LHCN-M2 (cell line): Measurements from ENCODE around the gene DDX19B. TPM values are rescaled to one million over a fixed set of nuclear protein-coding genes. Genes with fewer than 3 reads are reported as not detected.
"Not testable (repeated sequence)": the region's sequence is repeated elsewhere in the genome, so short reads cannot be mapped to it uniquely, and the experiment has no call there.

Experiments
- DNase-seq: peaks from one replicate; pipeline ENCODE4 v3.0.0-alpha.2; 2012; ENCODE audit warnings: low read depth
- polyA plus RNA-seq: library from polyadenylated mRNA; unstranded; fragments of >200 nt; gene quantifications from one replicate; pipeline ENCODE4 v1.2.1, GENCODE V29; 2012; ENCODE audit warnings: missing spikeins
- total RNA-seq: library from RNA; depleted of rRNA; stranded (reverse); fragments of >200 nt; gene quantifications from 2 replicates; pipeline ENCODE4 v1.2.3, GENCODE V29; 2014; rRNA removed

DDX19B gene
- 27.0 and 28.1 TPM in 2 replicates for total RNA-seq
- polyA plus RNA-seq = 30.6 TPM

GRCh38 chr16:70298988-70299938 lies at the start of gene DDX19B:
Gene DDX19B (plus strand): TSS chr16:70299186. CDS start chr16:70299298, 112 bp downstream.
- DNase-seq = peak; percentile 64

GRCh38 chr16:70249697-70250096 lies 49.3 kb upstream of the DDX19B start:
- not testable (repeated sequence) for DNase-seq

GRCh38 chr16:70250748-70251628 lies 48.0 kb upstream of the DDX19B start:
- peak; percentile 50 for DNase-seq

GRCh38 chr16:70251629-70252354 lies 47.2 kb upstream of the DDX19B start, which contains the start of gene EXOSC6:
Gene EXOSC6 (minus strand): TSS chr16:70251940. CDS start chr16:70251900, 40 bp downstream.
- peak; percentile 91 for DNase-seq

GRCh38 chr16:70252355-70252988 lies 46.5 kb upstream of the DDX19B start:
- peak; percentile 15 for DNase-seq

- DNase-seq = peak; percentile 39
Observed at GRCh38 chr16:70253291-70254106, 45.5 kb upstream of the DDX19B start.

GRCh38 chr16:70254180-70254964 lies 44.6 kb upstream of the DDX19B start:
- peak; percentile 29 for DNase-seq

GRCh38 chr16:70254965-70255286 lies 44.1 kb upstream of the DDX19B start:
- no peak for DNase-seq

- DNase-seq = no peak
Observed at GRCh38 chr16:70255574-70255973, 43.4 kb upstream of the DDX19B start.

GRCh38 chr16:70257391-70257790 lies 41.6 kb upstream of the DDX19B start:
- no peak for DNase-seq

GRCh38 chr16:70258065-70258464 lies 40.9 kb upstream of the DDX19B start:
- no peak for DNase-seq

- DNase-seq = no peak
Observed at GRCh38 chr16:70258946-70259345, 40.0 kb upstream of the DDX19B start.

- not testable (repeated sequence) for DNase-seq
Observed at GRCh38 chr16:70259903-70260302, 39.1 kb upstream of the DDX19B start.

GRCh38 chr16:70267516-70267915 lies 31.5 kb upstream of the DDX19B start:
- DNase-seq = peak; percentile 52

- not testable (repeated sequence) for DNase-seq
Observed at GRCh38 chr16:70267922-70268321, 31.1 kb upstream of the DDX19B start.

GRCh38 chr16:70269471-70269870 lies 29.5 kb upstream of the DDX19B start:
- no peak for DNase-seq

GRCh38 chr16:70270176-70270575 lies 28.8 kb upstream of the DDX19B start:
- DNase-seq = no peak

GRCh38 chr16:70271696-70272095 lies 27.3 kb upstream of the DDX19B start:
- DNase-seq = no peak

GRCh38 chr16:70276392-70276791 lies 22.6 kb upstream of the DDX19B start:
- no peak for DNase-seq
